PFSK-1 (cell line): ENCODE data around the gene PLEKHD1.

Experiments used
- FOXP2 ChIP-seq: optimal IDR thresholded peaks from 2 replicates; pipeline ENCODE3; 2011; ENCODE audit warnings: borderline replicate concordance, control low read depth, inconsistent platforms; ENCODE audit not compliant: insufficient read depth; ENCODE audit errors: extremely low read length, extremely low read depth
- POLR2AphosphoS5 ChIP-seq: IDR thresholded peaks from 2 replicates; pipeline ENCODE4 v1.6.1; 2012; ENCODE audit warnings: low read depth, mild to moderate bottlenecking, control low read depth, low read length, moderate library complexity
- SIN3A ChIP-seq: IDR thresholded peaks from 2 replicates; pipeline ENCODE4 v1.6.1; 2012; ENCODE audit warnings: mild to moderate bottlenecking, low read length, moderate library complexity, borderline replicate concordance; ENCODE audit not compliant: insufficient read depth
- TAF1 ChIP-seq: IDR thresholded peaks from 2 replicates; pipeline ENCODE4 v1.6.1; 2012; ENCODE audit warnings: low read length, control low read depth, borderline replicate concordance; ENCODE audit not compliant: insufficient read depth
- TF ChIP-seq, protein P1 (sequence below), 2 experiments: IDR thresholded peaks; 2 replicates each; pipeline versions ENCODE4 v1.6.1 to v1.8.0; 2011 to 2012; ENCODE audit warnings: low read depth in 2 of 2, low read length in 2 of 2, control low read depth in 1 of 2, inconsistent platforms in 1 of 2, mild to moderate bottlenecking in 1 of 2, moderate library complexity in 1 of 2; ENCODE audit not compliant: insufficient read depth in 1 of 2

PLEKHD1 gene

DNA sequence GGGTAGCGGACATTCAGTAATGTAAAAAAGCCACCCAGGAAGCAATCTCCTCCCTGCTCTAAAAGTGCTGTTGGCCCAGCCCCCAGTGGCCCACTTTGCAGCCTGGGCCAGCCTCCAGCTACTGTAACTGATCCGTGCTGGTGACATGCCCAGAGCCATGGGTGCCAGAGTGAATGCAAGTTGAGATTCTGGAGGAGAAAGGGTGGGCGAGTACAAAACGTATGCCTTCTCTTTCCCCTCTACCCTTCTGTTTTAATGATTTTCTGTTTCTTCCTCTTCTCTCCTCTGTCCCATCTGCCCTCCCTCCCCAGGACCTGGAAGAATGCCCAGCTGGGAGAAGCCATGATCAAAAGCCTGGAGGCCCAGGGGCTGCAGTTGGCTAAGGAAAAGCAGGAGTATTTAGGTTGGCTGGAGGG, 16.9 kb downstream of the PLEKHD1 start:
- TF ChIP-seq TAF1 (no peak), POLR2AphosphoS5 (no peak), FOXP2 (no peak), SIN3A (no peak)
- TF ChIP-seq, protein P1, sequence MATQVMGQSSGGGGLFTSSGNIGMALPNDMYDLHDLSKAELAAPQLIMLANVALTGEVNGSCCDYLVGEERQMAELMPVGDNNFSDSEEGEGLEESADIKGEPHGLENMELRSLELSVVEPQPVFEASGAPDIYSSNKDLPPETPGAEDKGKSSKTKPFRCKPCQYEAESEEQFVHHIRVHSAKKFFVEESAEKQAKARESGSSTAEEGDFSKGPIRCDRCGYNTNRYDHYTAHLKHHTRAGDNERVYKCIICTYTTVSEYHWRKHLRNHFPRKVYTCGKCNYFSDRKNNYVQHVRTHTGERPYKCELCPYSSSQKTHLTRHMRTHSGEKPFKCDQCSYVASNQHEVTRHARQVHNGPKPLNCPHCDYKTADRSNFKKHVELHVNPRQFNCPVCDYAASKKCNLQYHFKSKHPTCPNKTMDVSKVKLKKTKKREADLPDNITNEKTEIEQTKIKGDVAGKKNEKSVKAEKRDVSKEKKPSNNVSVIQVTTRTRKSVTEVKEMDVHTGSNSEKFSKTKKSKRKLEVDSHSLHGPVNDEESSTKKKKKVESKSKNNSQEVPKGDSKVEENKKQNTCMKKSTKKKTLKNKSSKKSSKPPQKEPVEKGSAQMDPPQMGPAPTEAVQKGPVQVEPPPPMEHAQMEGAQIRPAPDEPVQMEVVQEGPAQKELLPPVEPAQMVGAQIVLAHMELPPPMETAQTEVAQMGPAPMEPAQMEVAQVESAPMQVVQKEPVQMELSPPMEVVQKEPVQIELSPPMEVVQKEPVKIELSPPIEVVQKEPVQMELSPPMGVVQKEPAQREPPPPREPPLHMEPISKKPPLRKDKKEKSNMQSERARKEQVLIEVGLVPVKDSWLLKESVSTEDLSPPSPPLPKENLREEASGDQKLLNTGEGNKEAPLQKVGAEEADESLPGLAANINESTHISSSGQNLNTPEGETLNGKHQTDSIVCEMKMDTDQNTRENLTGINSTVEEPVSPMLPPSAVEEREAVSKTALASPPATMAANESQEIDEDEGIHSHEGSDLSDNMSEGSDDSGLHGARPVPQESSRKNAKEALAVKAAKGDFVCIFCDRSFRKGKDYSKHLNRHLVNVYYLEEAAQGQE (IDR thresholded peaks at IDR 0.05; ENCODE audit: insufficient read depth in 1 of 2, low read depth in 2 of 2, low read length in 2 of 2) = no peak

DNA sequence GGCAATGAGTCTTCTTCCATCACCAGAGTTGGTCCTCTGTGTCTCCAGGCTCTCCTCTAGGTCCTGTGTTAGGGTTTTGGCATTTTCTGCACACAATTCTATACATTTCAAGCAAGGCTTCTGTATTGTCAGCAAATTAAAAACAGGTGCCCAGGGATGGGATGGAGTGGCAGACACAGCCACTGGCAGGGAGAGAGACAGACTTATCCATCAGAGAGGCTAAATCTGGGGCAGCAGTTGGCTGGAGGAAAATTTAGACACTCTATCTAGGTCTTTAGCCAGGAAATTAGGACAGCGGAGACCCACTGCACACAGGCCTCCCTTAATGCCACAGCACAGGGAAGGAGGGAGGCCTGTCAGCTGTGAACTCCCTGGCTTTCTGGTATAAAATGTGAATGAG, 20.2 kb downstream of the PLEKHD1 start:
- TF ChIP-seq FOXP2 = no peak
- TF ChIP-seq TAF1 = no peak

DNA sequence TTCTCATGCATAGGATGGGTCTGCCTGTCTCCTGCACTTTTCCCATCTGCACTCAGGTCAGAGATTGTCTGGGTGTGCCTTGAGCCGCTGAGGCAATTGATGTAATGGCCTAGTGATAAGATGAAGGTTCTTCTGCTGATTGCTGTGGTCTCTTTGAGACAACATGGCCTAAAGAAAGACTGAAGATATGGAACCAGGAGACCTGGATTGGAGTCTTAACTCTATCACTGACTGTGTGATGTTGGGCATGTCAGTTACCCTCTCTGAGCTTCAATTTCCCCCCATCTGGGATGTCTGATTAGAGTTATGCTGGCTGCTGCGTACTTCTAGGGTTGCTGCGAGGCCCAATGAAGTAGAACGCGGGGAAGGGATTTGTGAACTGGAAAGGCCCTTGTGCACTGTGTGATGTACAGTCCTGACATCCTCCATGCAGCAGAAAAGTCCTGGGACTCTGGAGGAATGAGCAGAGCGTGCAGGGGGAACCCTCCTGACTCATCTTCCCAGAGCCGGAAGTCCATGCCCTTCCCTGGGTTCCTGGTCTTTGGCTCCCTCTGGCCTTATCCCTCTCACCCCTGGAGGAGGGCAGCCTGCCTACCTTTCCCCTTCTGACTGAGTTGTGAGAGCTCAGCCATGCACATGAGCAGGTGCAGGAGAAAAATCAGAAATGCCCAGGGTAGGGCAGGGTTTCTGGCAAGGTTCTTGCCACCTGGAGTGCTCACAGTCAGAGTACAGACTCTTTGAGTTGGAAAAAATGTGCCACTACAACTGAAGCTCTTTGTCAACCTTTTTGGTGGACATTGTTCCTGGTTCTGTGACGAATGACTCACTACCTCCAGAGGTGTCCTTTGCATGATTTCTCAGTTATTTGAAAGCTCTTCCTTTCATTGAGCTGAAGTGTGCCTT, 21.1 kb downstream of the PLEKHD1 start:
- TF ChIP-seq FOXP2 = no peak
- TF ChIP-seq TAF1 = no peak
- no peak for TF ChIP-seq POLR2AphosphoS5
- TF ChIP-seq, protein P1 (IDR thresholded peaks at IDR 0.05; ENCODE audit: insufficient read depth in 1 of 2, low read depth in 2 of 2, low read length in 2 of 2) = no peak
- no peak for TF ChIP-seq SIN3A

DNA sequence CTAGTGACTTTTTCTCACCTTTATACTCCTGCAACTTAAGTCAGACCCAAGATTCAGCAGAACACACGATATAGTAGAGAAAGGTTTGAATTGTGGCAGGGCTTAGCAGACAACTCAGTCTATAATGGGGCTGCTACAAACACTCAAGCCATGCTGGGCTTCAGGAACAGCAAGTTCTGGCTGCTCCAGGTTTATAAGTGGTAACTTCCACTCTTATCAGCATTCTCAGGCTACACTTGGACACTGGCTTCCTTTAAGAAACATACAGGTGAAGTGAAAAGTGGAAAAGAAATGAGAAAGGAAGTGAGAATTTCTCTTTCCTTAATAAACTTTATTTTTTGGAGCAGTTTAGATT, 21.7 kb downstream of the PLEKHD1 start:
- TF ChIP-seq TAF1 (no peak), FOXP2 (no peak), SIN3A (no peak), POLR2AphosphoS5 (no peak)
- TF ChIP-seq, protein P1 (IDR thresholded peaks at IDR 0.05; ENCODE audit: insufficient read depth in 1 of 2, low read depth in 2 of 2, low read length in 2 of 2) = no peak

DNA sequence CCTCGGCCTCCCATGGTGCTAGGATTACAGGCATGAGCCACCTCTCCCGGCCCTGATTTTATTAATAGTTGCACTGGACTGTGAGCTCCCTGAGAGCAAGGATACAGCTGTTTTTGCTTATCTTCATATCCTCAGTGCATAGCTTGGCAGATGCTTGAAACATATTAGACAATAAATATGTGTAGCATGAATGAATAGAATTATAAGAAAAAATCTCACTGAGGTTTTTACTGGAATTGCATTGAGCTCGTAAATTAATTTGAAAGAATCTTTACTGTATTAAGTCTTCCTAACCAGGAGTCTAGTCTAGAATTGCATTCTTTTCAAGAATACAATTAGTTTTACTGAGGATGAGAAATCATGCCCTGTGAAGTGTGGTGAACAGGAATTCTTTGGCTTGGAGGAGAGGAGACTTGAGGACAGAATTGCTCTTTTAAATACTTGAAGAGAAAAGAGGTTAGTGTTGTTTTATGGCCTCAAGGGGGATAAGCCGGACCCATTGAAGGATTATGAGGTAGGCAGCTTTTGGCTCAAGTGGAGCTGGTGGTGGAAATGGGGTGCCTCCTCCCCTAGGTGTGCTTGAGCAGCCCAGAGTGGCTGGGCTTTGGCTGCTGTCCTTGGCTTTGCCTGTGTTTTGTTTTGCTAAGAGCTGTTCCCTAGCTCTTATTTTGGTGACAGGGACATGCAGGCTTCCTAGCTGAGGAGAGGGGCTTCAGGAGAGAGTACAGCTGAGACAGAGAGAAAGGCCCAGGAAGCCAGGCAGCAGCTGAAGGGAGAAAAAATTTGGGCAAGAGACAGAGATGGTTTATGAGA, 34.0 kb downstream of the PLEKHD1 start:
- TF ChIP-seq, protein P1 (IDR thresholded peaks at IDR 0.05; ENCODE audit: insufficient read depth in 1 of 2, low read depth in 2 of 2, low read length in 2 of 2) = no peak
- TF ChIP-seq TAF1 (no peak), SIN3A (no peak), POLR2AphosphoS5 (no peak), FOXP2 (no peak)
